ENCODE measurements around the gene ALDH2. TPM values are rescaled to one million over a fixed set of nuclear protein-coding genes. Genes with fewer than 3 reads are reported as not detected.

Gene ALDH2
- total and polyA plus RNA-seq, 2 donors (not counting 1 experiment from before 2014, with no cell fraction given): 7.0 to 22.3 TPM

DNA sequence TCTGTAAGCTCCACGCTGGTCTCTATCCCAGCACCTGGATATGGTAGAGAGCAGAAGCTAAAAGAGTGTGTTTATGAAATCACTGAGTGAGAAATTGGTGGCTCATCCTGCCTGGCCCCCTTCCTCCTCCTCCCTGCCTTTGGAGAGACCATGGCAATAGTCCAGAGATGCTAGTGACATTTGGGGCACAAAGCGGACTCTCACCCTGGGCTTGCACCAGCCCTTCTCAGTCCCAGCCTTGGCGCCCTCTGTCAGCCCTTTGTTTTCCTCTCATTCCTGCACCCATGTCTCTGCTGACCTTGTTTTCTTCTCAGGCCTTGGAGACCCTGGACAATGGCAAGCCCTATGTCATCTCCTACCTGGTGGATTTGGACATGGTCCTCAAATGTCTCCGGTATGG, 18.2 kb downstream of the ALDH2 start:
- Histone ChIP-seq H3K4me2 (replicated peaks; ENCODE audit: low read depth, low read length, poor library complexity, severe bottlenecking) (no peak overlapping the region), H3K4me1 (ENCODE audit: control insufficient read depth in 2 of 2, insufficient read depth in 2 of 2, low read length in 2 of 2) (no peaks in the 10 kb centered on the region), H3K4me3 (ENCODE audit: control extremely low read depth in 1 of 5, extremely low read depth in 1 of 5, insufficient read depth in 1 of 5, low read depth in 2 of 5, low read length in 4 of 5) (no peak overlapping the region), H4K20me1 (ENCODE audit: control insufficient read depth, insufficient read depth, low read length, poor library complexity, severe bottlenecking) (no peaks in the 10 kb centered on the region), H3K27me3 (replicated peaks in 1 of 4; ENCODE audit: control extremely low read depth in 1 of 4, control insufficient read depth in 3 of 4, insufficient read depth in 4 of 4, low read length in 3 of 4) (no peaks in the 10 kb centered on the region), H3K36me3 (replicated peaks in 1 of 2; ENCODE audit: control extremely low read depth in 1 of 2, control insufficient read depth in 1 of 2, extremely low read depth in 1 of 2, insufficient read depth in 2 of 2, low read length in 1 of 2) (peaks cover 0 to 4% of the 10 kb centered on the region in 2 experiments), H3K79me2 (ENCODE audit: control insufficient read depth, insufficient read depth, low read length) (no peaks in the 10 kb centered on the region), H2AFZ (ENCODE audit: insufficient read depth, low read depth, low read length, poor library complexity, severe bottlenecking) (no peak overlapping the region), H3K9me3 (ENCODE audit: control extremely low read depth in 1 of 3, control insufficient read depth in 2 of 3, insufficient read depth in 1 of 3, low read length in 2 of 3) (peaks cover 0 to 7% (median 2%) of the 10 kb centered on the region in 3 donors), H3K27ac (ENCODE audit: low read length in 2 of 2) (no peak overlapping the region), H3K9ac (ENCODE audit: low read length) (no peak overlapping the region)
- H3K27ac Mint-ChIP-seq: no peak overlapping the region
- DNase-seq (no peak), ATAC-seq (ENCODE audit: low read depth) (no peak)
- CTCF ChIA-PET: interaction anchor here (10.8 kb wide), 1 partner anchor 31 kb away, joined by 98 read pairs; no protein-coding TSS in a partner anchor
- WGBS (ENCODE audit: insufficient coverage): 100% methylated on average over 3 of the region's 4 CpGs
- no peaks in the 10 kb centered on the region for H3K27me3 Mint-ChIP-seq
- intact Hi-C loops (cut with micrococcal nuclease): no loop called here
- no peaks in the 10 kb centered on the region for H3K9me3 Mint-ChIP-seq (ENCODE audit: insufficient read depth)
- no peaks in the 10 kb centered on the region for H3K4me1 Mint-ChIP-seq
- POLR2A ChIA-PET: interaction anchor here (0.8 kb wide), 1 partner anchor 58 kb away, joined by 3 read pairs; no protein-coding TSS in a partner anchor
- TF ChIP-seq EZH2 (IDR thresholded peaks at IDR 0.05; ENCODE audit: borderline replicate concordance, insufficient read depth, low read depth, low read length, poor library complexity, severe bottlenecking): no peak
- TF ChIP-seq, protein P1, sequence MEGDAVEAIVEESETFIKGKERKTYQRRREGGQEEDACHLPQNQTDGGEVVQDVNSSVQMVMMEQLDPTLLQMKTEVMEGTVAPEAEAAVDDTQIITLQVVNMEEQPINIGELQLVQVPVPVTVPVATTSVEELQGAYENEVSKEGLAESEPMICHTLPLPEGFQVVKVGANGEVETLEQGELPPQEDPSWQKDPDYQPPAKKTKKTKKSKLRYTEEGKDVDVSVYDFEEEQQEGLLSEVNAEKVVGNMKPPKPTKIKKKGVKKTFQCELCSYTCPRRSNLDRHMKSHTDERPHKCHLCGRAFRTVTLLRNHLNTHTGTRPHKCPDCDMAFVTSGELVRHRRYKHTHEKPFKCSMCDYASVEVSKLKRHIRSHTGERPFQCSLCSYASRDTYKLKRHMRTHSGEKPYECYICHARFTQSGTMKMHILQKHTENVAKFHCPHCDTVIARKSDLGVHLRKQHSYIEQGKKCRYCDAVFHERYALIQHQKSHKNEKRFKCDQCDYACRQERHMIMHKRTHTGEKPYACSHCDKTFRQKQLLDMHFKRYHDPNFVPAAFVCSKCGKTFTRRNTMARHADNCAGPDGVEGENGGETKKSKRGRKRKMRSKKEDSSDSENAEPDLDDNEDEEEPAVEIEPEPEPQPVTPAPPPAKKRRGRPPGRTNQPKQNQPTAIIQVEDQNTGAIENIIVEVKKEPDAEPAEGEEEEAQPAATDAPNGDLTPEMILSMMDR (IDR thresholded peaks at IDR 0.05): no peak
- no peak overlapping the region for H3K4me3 Mint-ChIP-seq

DNA sequence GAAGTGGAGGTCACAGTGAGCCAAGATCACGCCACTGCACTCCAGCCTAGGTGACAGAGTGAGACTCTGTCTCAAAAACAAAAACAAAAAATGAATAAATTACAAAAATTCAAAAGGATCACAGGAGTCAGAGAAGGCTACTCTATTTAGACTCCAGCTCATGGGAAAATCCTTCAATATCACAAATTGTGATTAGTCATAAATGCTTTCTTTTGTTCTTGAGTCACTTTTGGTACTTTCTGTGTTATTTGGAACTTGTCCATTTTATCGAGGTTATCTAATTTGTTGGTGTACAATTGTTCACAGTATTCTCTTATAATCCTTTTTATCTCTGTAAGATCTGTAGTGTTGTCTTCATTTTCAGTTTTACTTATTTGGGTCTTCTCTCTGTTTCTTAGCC, 18.9 kb downstream of the ALDH2 start:
- Mint-ChIP-seq H3K27ac (no peak overlapping the region), H3K27me3 (no peaks in the 10 kb centered on the region), H3K4me3 (no peak overlapping the region), H3K4me1 (no peaks in the 10 kb centered on the region), H3K9me3 (ENCODE audit: insufficient read depth) (no peaks in the 10 kb centered on the region)
- TF ChIP-seq EZH2 (IDR thresholded peaks at IDR 0.05; ENCODE audit: borderline replicate concordance, insufficient read depth, low read depth, low read length, poor library complexity, severe bottlenecking): no peak
- TF ChIP-seq, protein P1 (IDR thresholded peaks at IDR 0.05): no peak
- H3K79me2 ChIP-seq (ENCODE audit: control insufficient read depth, insufficient read depth, low read length): no peaks in the 10 kb centered on the region
- no peak overlapping the region for H2AFZ ChIP-seq (ENCODE audit: insufficient read depth, low read depth, low read length, poor library complexity, severe bottlenecking)
- DNase-seq (no peak), ATAC-seq (ENCODE audit: low read depth) (no peak)
- H3K4me3 ChIP-seq (ENCODE audit: control extremely low read depth in 1 of 5, extremely low read depth in 1 of 5, insufficient read depth in 1 of 5, low read depth in 2 of 5, low read length in 4 of 5): no peak overlapping the region
- ChIA-PET POLR2A (no interaction called here), CTCF (interaction anchor here (10.8 kb wide), 1 partner anchor 32 kb away, joined by 98 read pairs; no protein-coding TSS in a partner anchor)
- H3K4me2 ChIP-seq (replicated peaks; ENCODE audit: low read depth, low read length, poor library complexity, severe bottlenecking): no peak overlapping the region
- H3K36me3 ChIP-seq (replicated peaks in 1 of 2; ENCODE audit: control extremely low read depth in 1 of 2, control insufficient read depth in 1 of 2, extremely low read depth in 1 of 2, insufficient read depth in 2 of 2, low read length in 1 of 2): peaks cover 0 to 6% of the 10 kb centered on the region in 2 experiments
- H3K9ac ChIP-seq (ENCODE audit: low read length): no peak overlapping the region
- no CpG with 5 or more reads among the region's 2 CpGs for WGBS (ENCODE audit: insufficient coverage)
- intact Hi-C loops (cut with micrococcal nuclease): no loop called here
- no peaks in the 10 kb centered on the region for H3K27me3 ChIP-seq (replicated peaks in 1 of 4; ENCODE audit: control extremely low read depth in 1 of 4, control insufficient read depth in 3 of 4, insufficient read depth in 4 of 4, low read length in 3 of 4)
- peaks cover 0 to 7% (median 2%) of the 10 kb centered on the region in 3 donors for H3K9me3 ChIP-seq (ENCODE audit: control extremely low read depth in 1 of 3, control insufficient read depth in 2 of 3, insufficient read depth in 1 of 3, low read length in 2 of 3)
- no peaks in the 10 kb centered on the region for H4K20me1 ChIP-seq (ENCODE audit: control insufficient read depth, insufficient read depth, low read length, poor library complexity, severe bottlenecking)
- no peak overlapping the region for H3K27ac ChIP-seq (ENCODE audit: low read length in 2 of 2)
- H3K4me1 ChIP-seq (ENCODE audit: control insufficient read depth in 2 of 2, insufficient read depth in 2 of 2, low read length in 2 of 2): no peaks in the 10 kb centered on the region

Data from B cell (primary cell).